ENCODE results near the gene RAD17.
A peak's percentile ranks its signal among the peaks of the same experiment; 100 is the strongest.
"Not testable (repeated sequence)": the region's sequence is repeated elsewhere in the genome, so short reads cannot be mapped to it uniquely, and the experiment has no call there.

Gene RAD17

GRCh38 chr5:69369340-69370121, at the start of gene RAD17, which contains the start of the genes AK6 and TAF9:
RAD17 (plus strand) TSS chr5:69369818; CDS start chr5:69372209, 2,391 bp downstream.
AK6 (minus strand) TSS chr5:69369520; CDS start chr5:69369490, 30 bp downstream.
TAF9 (minus strand) TSS chr5:69369520; CDS start chr5:69365737, 3,783 bp downstream.
- in situ Hi-C loops (cut with HindIII; ENCODE audit: low sequenced_read_pairs) = no loop called here
- DNase-seq (ENCODE audit: low read depth, low spot score) = peak; percentile 95
- H3K4me3 ChIP-seq (ENCODE audit: low read depth, low read length) = peak within 1 kb of the TSS; percentile 92
- no peak for TF ChIP-seq CTCF (IDR thresholded peaks at IDR 0.05; ENCODE audit: low read depth, low read length)

- H3K4me3 ChIP-seq (ENCODE audit: low read depth, low read length) = no peak overlapping the region
- in situ Hi-C loops (cut with HindIII; ENCODE audit: low sequenced_read_pairs) = no loop called here
- TF ChIP-seq CTCF (IDR thresholded peaks at IDR 0.05; ENCODE audit: low read depth, low read length) = no peak
- DNase-seq (ENCODE audit: low read depth, low spot score) = no peak
Observed at GRCh38 chr5:69326365-69326764, 43.3 kb upstream of the RAD17 start.

GRCh38 chr5:69329905-69330489, 39.6 kb upstream of the RAD17 start:
- no peak for TF ChIP-seq CTCF (IDR thresholded peaks at IDR 0.05; ENCODE audit: low read depth, low read length)

GRCh38 chr5:69331528-69332445, 37.8 kb upstream of the RAD17 start:
- in situ Hi-C loops (cut with HindIII; ENCODE audit: low sequenced_read_pairs) = no loop called here
- DNase-seq (ENCODE audit: low read depth, low spot score) = no peak
- H3K4me3 ChIP-seq (ENCODE audit: low read depth, low read length) = peak overlapping the region; percentile 73
- no peak for TF ChIP-seq CTCF (IDR thresholded peaks at IDR 0.05; ENCODE audit: low read depth, low read length)

More at GRCh38 chr5:69329905-69330489, 39.6 kb upstream of the RAD17 start:
- in situ Hi-C loops (cut with HindIII; ENCODE audit: low sequenced_read_pairs) = no loop called here
- no peak overlapping the region for H3K4me3 ChIP-seq (ENCODE audit: low read depth, low read length)
- DNase-seq (ENCODE audit: low read depth, low spot score) = no peak

GRCh38 chr5:69333668-69334315, 35.8 kb upstream of the RAD17 start:
- DNase-seq (ENCODE audit: low read depth, low spot score); in situ Hi-C loops (cut with HindIII; ENCODE audit: low sequenced_read_pairs); H3K4me3 ChIP-seq (ENCODE audit: low read depth, low read length): not testable (repeated sequence)

GRCh38 chr5:69334793-69335268, 34.8 kb upstream of the RAD17 start:
- in situ Hi-C loops (cut with HindIII; ENCODE audit: low sequenced_read_pairs) = no loop called here
- H3K4me3 ChIP-seq (ENCODE audit: low read depth, low read length) = no peak overlapping the region
- TF ChIP-seq CTCF (IDR thresholded peaks at IDR 0.05; ENCODE audit: low read depth, low read length) = peak; percentile 89
- peak; percentile 81 for DNase-seq (ENCODE audit: low read depth, low spot score)

Measured in astrocyte of the spinal cord (primary cell).